GM21717 (cell line): Measurements from ENCODE around the gene MAEA.

Experiments
- ATAC-seq: cut with Tn5 transposase; IDR thresholded peaks from one replicate; pipeline ENCODE4 v1.9.1; 2021; ENCODE audit warnings: mild to moderate bottlenecking, moderate library complexity; ENCODE audit not compliant: unreplicated experiment

Gene MAEA

GRCh38 chr4:1289207-1290164 is at the start of gene MAEA:
Gene MAEA, plus strand, starts transcription at chr4:1289891. Its CDS starts 23 bp downstream, at chr4:1289914.
- ATAC-seq, result peak; percentile 94

GRCh38 chr4:1239950-1240307 is 49.8 kb upstream of the MAEA start:
- no peak for ATAC-seq

- ATAC-seq, result no peak
Observed at GRCh38 chr4:1240721-1241465, 48.8 kb upstream of the MAEA start.

- ATAC-seq, result no peak
Observed at GRCh38 chr4:1241466-1241935, 48.2 kb upstream of the MAEA start.

GRCh38 chr4:1241936-1242505 is 47.7 kb upstream of the MAEA start:
- no peak for ATAC-seq

- ATAC-seq, result no peak
Observed at GRCh38 chr4:1242506-1243450, 46.9 kb upstream of the MAEA start.

- ATAC-seq, result no peak
Observed at GRCh38 chr4:1243451-1244080, 46.1 kb upstream of the MAEA start.

GRCh38 chr4:1244081-1244977 is 45.4 kb upstream of the MAEA start:
- no peak for ATAC-seq

- no peak for ATAC-seq
Observed at GRCh38 chr4:1244978-1245471, 44.7 kb upstream of the MAEA start.

- ATAC-seq, result no peak
Observed at GRCh38 chr4:1245481-1246051, 44.1 kb upstream of the MAEA start.

- no peak for ATAC-seq
Observed at GRCh38 chr4:1246111-1246881, 43.4 kb upstream of the MAEA start.

- ATAC-seq, result peak; percentile 0
Observed at GRCh38 chr4:1246901-1247863, 42.5 kb upstream of the MAEA start.

GRCh38 chr4:1247864-1248244 is 41.8 kb upstream of the MAEA start:
- peak; percentile 11 for ATAC-seq

- ATAC-seq, result peak; percentile 31
Observed at GRCh38 chr4:1248245-1249147, 41.2 kb upstream of the MAEA start, which contains the start of gene CTBP1. Gene CTBP1, minus strand, starts transcription at chr4:1249130. Its CDS starts 7,799 bp downstream, at chr4:1241331.

- ATAC-seq, result peak; percentile 33
Observed at GRCh38 chr4:1249148-1249730, 40.5 kb upstream of the MAEA start.
